ENCODE data around the gene FADS6. TPM values are rescaled to one million over a fixed set of nuclear protein-coding genes. Genes with fewer than 3 reads are reported as not detected.

Gene FADS6
- total RNA-seq, 2 experiments from 2014 or later = not detected

- ATAC-seq = no peak
- no peak overlapping the region for H3K27ac Mint-ChIP-seq
Observed at GRCh38 chr17:74925242-74925641, 31.8 kb upstream of the FADS6 start.

GRCh38 chr17:74924250-74924948, 31.0 kb upstream of the FADS6 start, which contains the start of gene OTOP2:
TSS of gene OTOP2 (plus strand) at chr17:74924273. CDS start at chr17:74924633, 360 bp downstream.
- POLR2A ChIA-PET = no interaction called here
- Mint-ChIP-seq H3K4me1 (ENCODE audit: low read depth) (peaks cover 5% of the 10 kb centered on the region), H3K36me3 (ENCODE audit: low read depth) (no peaks in the 10 kb centered on the region), H3K9me3 (ENCODE audit: insufficient read depth) (no peaks in the 10 kb centered on the region), H3K4me3 (no peak within 1 kb of the TSS), H3K27ac (no peak within 1 kb of the TSS), H3K27me3 (ENCODE audit: low read depth) (peaks cover 52% of the 10 kb centered on the region)
- no peak for ATAC-seq
- CTCF ChIA-PET = interaction anchor here (0.7 to 4.2 kb wide), 10 partner anchors 9 to 190 kb away, joined by 3 to 43 read pairs (median 4); partner anchors contain the start of gene CDR2L
- DNase-seq = no peak

More at GRCh38 chr17:74925242-74925641, 31.8 kb upstream of the FADS6 start:
- H3K4me3 Mint-ChIP-seq = no peak overlapping the region
- POLR2A ChIA-PET = no interaction called here
- no peaks in the 10 kb centered on the region for H3K36me3 Mint-ChIP-seq (ENCODE audit: low read depth)
- no peaks in the 10 kb centered on the region for H3K9me3 Mint-ChIP-seq (ENCODE audit: insufficient read depth)
- DNase-seq = no peak
- H3K4me1 Mint-ChIP-seq (ENCODE audit: low read depth) = peaks cover 5% of the 10 kb centered on the region
- CTCF ChIA-PET = interaction anchor here (0.7 to 4.2 kb wide), 4 partner anchors 21 to 189 kb away, joined by 3 to 43 read pairs (median 12); no protein-coding TSS in a partner anchor
- H3K27me3 Mint-ChIP-seq (ENCODE audit: low read depth) = peaks cover 52% of the 10 kb centered on the region

- ChIA-PET POLR2A (no interaction called here), CTCF (interaction anchor here (0.8 to 4.2 kb wide), 8 partner anchors 10 to 133 kb away, joined by 3 to 43 read pairs (median 5); partner anchors contain the start of gene CDR2L)
- H3K27ac Mint-ChIP-seq = no peak overlapping the region
- DNase-seq (peak; percentile 73), ATAC-seq (peak; percentile 70)
- peaks cover 5% of the 10 kb centered on the region for H3K4me1 Mint-ChIP-seq (ENCODE audit: low read depth)
- no peaks in the 10 kb centered on the region for H3K9me3 Mint-ChIP-seq (ENCODE audit: insufficient read depth)
- H3K36me3 Mint-ChIP-seq (ENCODE audit: low read depth) = no peaks in the 10 kb centered on the region
- peaks cover 49% of the 10 kb centered on the region for H3K27me3 Mint-ChIP-seq (ENCODE audit: low read depth)
- no peak overlapping the region for H3K4me3 Mint-ChIP-seq
Observed at GRCh38 chr17:74923538-74924249, 30.3 kb upstream of the FADS6 start.

- Mint-ChIP-seq H3K4me1 (ENCODE audit: low read depth) (peaks cover 5% of the 10 kb centered on the region), H3K36me3 (ENCODE audit: low read depth) (no peaks in the 10 kb centered on the region), H3K27ac (no peak within 1 kb of the TSS), H3K4me3 (no peak within 1 kb of the TSS), H3K9me3 (ENCODE audit: insufficient read depth) (no peaks in the 10 kb centered on the region), H3K27me3 (ENCODE audit: low read depth) (peaks cover 43% of the 10 kb centered on the region)
- DNase-seq (no peak), ATAC-seq (peak; percentile 56)
- ChIA-PET CTCF (interaction anchor here (1.2 to 4.2 kb wide), 6 partner anchors 9 to 64 kb away, joined by 3 to 43 read pairs (median 6); partner anchors contain the start of gene CDR2L), POLR2A (no interaction called here)
Observed at GRCh38 chr17:74922694-74923537, 29.5 kb upstream of the FADS6 start, which contains the start of gene USH1G. TSS of gene USH1G (minus strand) at chr17:74923255. CDS start at chr17:74923073, 182 bp downstream.

GRCh38 chr17:74922172-74922571, 28.7 kb upstream of the FADS6 start:
- no peak overlapping the region for H3K27ac Mint-ChIP-seq
- POLR2A ChIA-PET = no interaction called here
- H3K4me1 Mint-ChIP-seq (ENCODE audit: low read depth) = peaks cover 5% of the 10 kb centered on the region
- no peak overlapping the region for H3K4me3 Mint-ChIP-seq
- ATAC-seq (no peak), DNase-seq (no peak)
- no peaks in the 10 kb centered on the region for H3K9me3 Mint-ChIP-seq (ENCODE audit: insufficient read depth)
- H3K27me3 Mint-ChIP-seq (ENCODE audit: low read depth) = peaks cover 39% of the 10 kb centered on the region
- CTCF ChIA-PET = interaction anchor here (1.3 to 4.2 kb wide), 3 partner anchors 15 to 39 kb away, joined by 4 to 43 read pairs (median 6); no protein-coding TSS in a partner anchor
- H3K36me3 Mint-ChIP-seq (ENCODE audit: low read depth) = no peaks in the 10 kb centered on the region

GRCh38 chr17:74921769-74922168, 28.3 kb upstream of the FADS6 start:
- Mint-ChIP-seq H3K27me3 (ENCODE audit: low read depth) (peaks cover 39% of the 10 kb centered on the region), H3K27ac (no peak overlapping the region), H3K36me3 (ENCODE audit: low read depth) (no peaks in the 10 kb centered on the region), H3K9me3 (ENCODE audit: insufficient read depth) (no peaks in the 10 kb centered on the region), H3K4me1 (ENCODE audit: low read depth) (peaks cover 5% of the 10 kb centered on the region), H3K4me3 (no peak overlapping the region)
- DNase-seq = no peak
- ChIA-PET CTCF (interaction anchor here (1.3 to 3.9 kb wide), 2 partner anchors 37 to 40 kb away, joined by 4 to 18 read pairs; no protein-coding TSS in a partner anchor), POLR2A (no interaction called here)
- no peak for ATAC-seq

- no peaks in the 10 kb centered on the region for H3K9me3 Mint-ChIP-seq (ENCODE audit: insufficient read depth)
- H3K36me3 Mint-ChIP-seq (ENCODE audit: low read depth) = no peaks in the 10 kb centered on the region
- no peak overlapping the region for H3K27ac Mint-ChIP-seq
- POLR2A ChIA-PET = no interaction called here
- peaks cover 38% of the 10 kb centered on the region for H3K27me3 Mint-ChIP-seq (ENCODE audit: low read depth)
- peaks cover 5% of the 10 kb centered on the region for H3K4me1 Mint-ChIP-seq (ENCODE audit: low read depth)
- no peak for ATAC-seq
- no peak overlapping the region for H3K4me3 Mint-ChIP-seq
- CTCF ChIA-PET = interaction anchor here (2.5 to 3.9 kb wide), 2 partner anchors 37 to 40 kb away, joined by 11 to 18 read pairs; no protein-coding TSS in a partner anchor
- no peak for DNase-seq
Observed at GRCh38 chr17:74921026-74921681, 27.7 kb upstream of the FADS6 start.

GRCh38 chr17:74920642-74921025, 27.2 kb upstream of the FADS6 start:
- Mint-ChIP-seq H3K36me3 (ENCODE audit: low read depth) (no peaks in the 10 kb centered on the region), H3K27ac (no peak overlapping the region), H3K4me3 (no peak overlapping the region), H3K27me3 (ENCODE audit: low read depth) (peaks cover 32% of the 10 kb centered on the region), H3K4me1 (ENCODE audit: low read depth) (peaks cover 5% of the 10 kb centered on the region), H3K9me3 (ENCODE audit: insufficient read depth) (no peaks in the 10 kb centered on the region)
- no peak for ATAC-seq
- no peak for DNase-seq
- POLR2A ChIA-PET = no interaction called here
- CTCF ChIA-PET = interaction anchor here (2.5 to 3.9 kb wide), 2 partner anchors 38 to 40 kb away, joined by 11 to 18 read pairs; no protein-coding TSS in a partner anchor

GRCh38 chr17:74920306-74920620, 26.8 kb upstream of the FADS6 start:
- Mint-ChIP-seq H3K9me3 (ENCODE audit: insufficient read depth) (no peaks in the 10 kb centered on the region), H3K36me3 (ENCODE audit: low read depth) (no peaks in the 10 kb centered on the region), H3K27me3 (ENCODE audit: low read depth) (peaks cover 29% of the 10 kb centered on the region), H3K4me1 (ENCODE audit: low read depth) (peaks cover 5% of the 10 kb centered on the region), H3K27ac (no peak overlapping the region), H3K4me3 (no peak overlapping the region)
- DNase-seq (no peak), ATAC-seq (no peak)
- CTCF ChIA-PET = interaction anchor here (2.5 to 3.9 kb wide), 2 partner anchors 38 to 41 kb away, joined by 11 to 18 read pairs; no protein-coding TSS in a partner anchor
- POLR2A ChIA-PET = no interaction called here

GRCh38 chr17:74919440-74920305, 26.2 kb upstream of the FADS6 start:
- ATAC-seq (no peak), DNase-seq (peak; percentile 26)
- Mint-ChIP-seq H3K27ac (no peak overlapping the region), H3K9me3 (ENCODE audit: insufficient read depth) (no peaks in the 10 kb centered on the region), H3K36me3 (ENCODE audit: low read depth) (no peaks in the 10 kb centered on the region), H3K27me3 (ENCODE audit: low read depth) (peaks cover 23% of the 10 kb centered on the region), H3K4me1 (ENCODE audit: low read depth) (peaks cover 5% of the 10 kb centered on the region), H3K4me3 (no peak overlapping the region)
- POLR2A ChIA-PET = no interaction called here
- CTCF ChIA-PET = interaction anchor here (2.5 to 3.9 kb wide), 2 partner anchors 39 to 41 kb away, joined by 11 to 18 read pairs; no protein-coding TSS in a partner anchor

Measured in activated CD8-positive, alpha-beta T cell treated with anti-CD3 and anti-CD28 coated beads, Interleukin-2, amount 10 ng/mL, durations not matched to agents 7 days and 5 days (primary cell).